Right lung (tissue), 5 donors: Measurements from ENCODE around the gene TRMT61B. TPM values are rescaled to one million over a fixed set of nuclear protein-coding genes. Genes with fewer than 3 reads are reported as not detected.

Experiments
- DNase-seq, 2 donors: peaks; one replicate each; pipeline ENCODE4 v3.0.0-alpha.2; 2013
- polyA plus RNA-seq, 5 donors: library from polyadenylated mRNA; unstranded; fragments of 120-200 nt; gene quantifications; one replicate each; pipeline versions ENCODE4 v1.2.1 to v1.2.3, GENCODE V29; 2013; ENCODE audit warnings: inconsistent platforms in 1 of 5, low replicate concordance in 1 of 5; ENCODE audit not compliant: insufficient read length in 5 of 5, insufficient read depth in 1 of 5

The TRMT61B gene
- polyA plus RNA-seq, 5 donors: 17.8 to 31.6 (median 22.9) TPM

DNA sequence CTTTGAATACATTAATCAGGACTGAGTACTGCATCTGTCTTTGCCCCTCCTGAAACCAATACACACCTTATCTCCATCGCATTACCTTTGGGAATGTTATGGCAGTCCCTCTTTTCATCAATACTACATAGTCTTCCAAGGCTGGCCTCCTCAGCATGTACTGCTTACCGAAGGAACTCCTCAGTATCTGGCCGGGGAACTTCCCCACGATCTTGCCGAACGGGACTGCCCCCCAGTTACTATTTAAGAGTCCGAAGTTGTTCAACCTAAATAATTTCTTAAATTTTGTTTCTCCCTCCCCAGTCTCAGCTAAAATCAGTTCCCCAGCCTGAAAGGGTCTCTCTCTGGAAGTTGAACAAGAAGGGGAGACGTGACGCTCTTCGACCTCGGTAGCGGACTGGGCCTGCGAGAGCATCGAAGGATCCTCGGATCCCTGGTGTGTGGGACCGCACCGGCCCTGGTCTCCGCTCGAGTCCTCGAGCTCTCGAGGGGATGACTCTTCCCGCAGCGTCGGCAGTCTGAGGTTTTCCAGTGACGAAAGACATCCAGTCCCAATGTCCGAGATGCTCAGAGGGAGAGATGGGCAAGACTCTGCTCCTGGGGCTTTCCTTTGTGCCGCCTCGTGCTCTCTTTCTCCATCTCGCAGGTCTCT is 489 bp downstream of the TRMT61B start:
- DNase-seq: no peak

GRCh38 chr2:28868611-28869010 is 1.5 kb downstream of the TRMT61B start:
- DNase-seq: no peak

DNA sequence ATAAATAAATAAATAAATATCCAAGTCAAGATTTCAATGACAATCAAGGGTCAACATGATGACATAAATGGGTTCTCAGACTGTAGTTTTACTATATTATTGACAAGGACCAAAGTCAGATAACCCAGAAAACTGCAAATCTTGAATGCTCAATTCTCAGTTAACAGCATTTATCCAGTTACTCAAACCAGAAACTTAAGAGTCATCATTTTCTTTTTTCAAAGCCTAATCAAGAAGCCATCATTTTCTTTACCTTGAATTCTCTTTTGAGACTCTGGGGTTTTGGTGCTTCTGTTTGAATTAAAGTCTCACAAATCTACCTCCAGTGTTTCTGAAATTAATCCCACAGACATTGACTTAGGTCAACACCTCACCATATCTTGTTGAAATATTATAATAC is 14.1 kb downstream of the TRMT61B start:
- DNase-seq: no peak

DNA sequence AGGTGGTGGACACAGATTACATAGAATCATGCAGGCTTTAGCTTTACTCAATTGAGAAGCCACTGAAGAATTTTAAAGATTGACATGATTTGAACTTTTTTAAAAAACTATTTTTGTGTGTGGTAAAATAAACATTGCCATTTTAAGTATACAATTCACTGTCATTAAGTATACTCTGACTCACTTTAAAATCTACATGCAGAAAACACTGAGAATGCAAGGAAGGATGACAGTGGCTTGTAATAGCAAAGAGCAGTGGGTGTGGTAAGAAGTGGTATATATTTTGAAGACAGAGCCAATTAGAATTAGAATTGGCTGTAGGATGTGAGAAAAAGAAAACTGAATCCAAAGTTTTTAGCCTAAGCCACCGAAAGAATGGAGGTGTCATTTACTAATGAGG is 14.9 kb downstream of the TRMT61B start:
- no peak for DNase-seq

DNA sequence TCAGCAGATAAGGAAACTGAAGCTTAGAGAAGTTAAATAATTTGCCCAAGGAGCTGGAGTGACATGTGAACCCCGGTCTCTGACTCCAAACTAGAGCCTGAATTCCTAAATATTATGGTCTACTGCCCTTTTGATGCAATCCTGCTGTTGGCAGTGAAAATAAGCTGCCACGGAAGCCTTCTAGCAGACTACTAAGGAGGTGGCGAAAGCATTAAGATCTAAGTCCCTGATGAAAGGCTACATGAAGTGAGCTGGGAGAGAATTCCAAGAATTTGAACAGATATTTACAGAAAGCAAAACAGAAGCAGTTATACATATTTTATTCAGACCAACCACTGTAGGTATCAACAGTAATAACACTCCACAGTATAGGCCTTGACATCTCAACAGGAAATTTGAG is 28.1 kb downstream of the TRMT61B start:
- no peak for DNase-seq

DNA sequence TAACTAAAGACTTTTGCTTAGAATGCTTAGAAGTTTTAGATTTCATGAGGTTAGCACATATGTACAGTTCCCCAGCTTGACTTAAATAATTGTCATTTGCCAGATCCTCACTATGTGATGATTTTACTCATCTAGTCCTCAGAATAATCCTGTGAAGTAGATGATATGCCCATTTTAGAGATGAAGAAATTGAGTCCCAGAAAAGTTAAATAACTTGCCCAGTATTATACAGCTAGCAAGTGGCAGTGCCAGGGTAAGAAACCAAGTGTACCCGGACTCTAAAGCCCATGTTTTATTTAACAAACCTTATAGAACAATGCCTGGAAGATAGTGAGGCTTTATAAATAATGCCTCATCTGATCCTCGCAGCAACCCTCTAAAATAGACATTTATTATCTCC is 31.1 kb downstream of the TRMT61B start:
- no peak for DNase-seq

GRCh38 chr2:28835781-28836180 is 34.3 kb downstream of the TRMT61B start:
- DNase-seq: no peak

GRCh38 chr2:28833740-28834470 is 36.2 kb downstream of the TRMT61B start:
- DNase-seq: no peak

- no peak for DNase-seq
Measured at GRCh38 chr2:28828382-28828781, 41.7 kb downstream of the TRMT61B start.

DNA sequence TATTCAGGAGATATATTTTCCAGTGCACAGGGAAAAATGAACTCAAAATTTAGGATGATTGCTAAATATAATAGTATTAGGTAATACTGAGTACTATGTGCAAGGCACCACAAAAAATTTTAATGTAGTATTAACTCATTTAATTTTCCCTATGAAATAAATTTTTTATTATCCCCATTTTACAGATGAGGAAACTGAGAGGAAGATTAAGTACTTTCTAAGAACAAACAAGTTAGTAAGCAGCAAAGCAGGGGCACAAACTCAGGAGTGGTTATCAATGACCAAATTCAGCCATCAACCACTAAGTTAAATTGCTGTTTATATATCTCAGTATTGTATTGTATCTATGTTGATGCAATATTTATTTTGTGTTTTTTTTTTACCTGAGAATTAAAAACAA is 45.2 kb downstream of the TRMT61B start:
- no peak for DNase-seq

DNA sequence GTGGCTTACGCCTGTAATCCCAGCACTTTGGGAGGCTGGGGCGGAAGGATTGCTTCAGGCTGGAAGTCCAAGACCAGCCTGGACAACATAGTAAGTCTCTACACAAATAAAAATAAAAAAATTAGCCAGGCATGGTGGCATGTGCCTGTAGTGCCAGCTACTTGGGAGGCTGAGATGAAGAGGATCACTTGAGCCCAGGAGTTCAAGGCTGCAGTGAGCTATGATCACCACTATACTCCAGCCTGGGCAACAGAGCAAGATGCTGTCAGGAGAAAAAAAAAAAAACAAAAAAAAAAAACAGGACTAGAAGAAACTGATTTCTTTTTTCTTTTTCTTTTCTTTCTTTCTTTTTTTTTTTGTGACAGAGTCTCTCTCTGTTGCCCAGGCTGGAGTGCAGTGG is 45.9 kb downstream of the TRMT61B start:
- no peak for DNase-seq

DNA sequence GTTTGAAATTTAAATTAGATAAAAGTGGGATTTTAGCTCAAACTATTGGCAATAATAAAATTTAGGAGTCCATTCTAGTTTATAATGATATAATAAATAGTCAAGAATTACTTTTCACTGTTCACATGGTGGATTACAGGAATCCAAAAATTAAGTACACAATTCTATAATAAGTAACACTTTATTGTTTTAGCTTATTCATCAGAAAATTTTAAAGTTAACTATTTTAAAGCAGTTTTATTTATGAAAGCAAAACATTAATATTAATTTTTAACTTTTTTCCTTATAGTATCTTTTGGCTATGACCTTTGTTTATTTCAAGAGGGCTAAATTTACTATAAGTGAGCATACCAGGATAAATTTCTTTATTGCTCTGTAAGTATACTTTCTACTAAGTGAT is 48.1 kb downstream of the TRMT61B start:
- DNase-seq: no peak

GRCh38 chr2:28821295-28821958 is 48.7 kb downstream of the TRMT61B start:
- DNase-seq: peak; percentile 33 to 51

GRCh38 chr2:28818053-28818452 is 52.1 kb downstream of the TRMT61B start:
- DNase-seq: no peak

- peak; percentile 23 to 40 for DNase-seq
Measured at GRCh38 chr2:28810384-28811285, 59.5 kb downstream of the TRMT61B start, which contains the start of gene SPDYA. TSS of gene SPDYA (plus strand) at chr2:28810834. CDS start at chr2:28816015, 5,181 bp downstream.

DNA sequence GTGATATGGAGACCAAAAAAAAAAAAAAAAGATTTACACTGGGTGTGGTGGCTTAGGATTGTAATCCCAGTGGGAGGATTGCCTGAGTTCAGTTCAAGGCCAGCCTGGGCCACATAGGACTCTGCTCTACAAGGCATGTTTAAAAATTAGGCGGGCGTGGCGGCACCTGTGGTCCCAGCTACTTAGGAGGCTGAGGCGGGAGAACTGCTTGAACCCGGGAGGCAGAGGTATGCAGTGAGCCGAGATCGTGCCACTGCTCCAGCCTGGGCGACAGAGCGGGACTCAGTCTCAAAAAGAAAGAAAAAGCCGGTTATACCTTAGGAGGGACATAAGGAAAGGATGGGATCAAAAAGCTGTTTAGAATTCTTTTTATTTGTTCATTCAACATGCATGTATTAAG is 60.2 kb downstream of the TRMT61B start:
- no peak for DNase-seq

- DNase-seq: no peak
Measured at GRCh38 chr2:28802975-28803429, 67.1 kb downstream of the TRMT61B start.

GRCh38 chr2:28801726-28802125 is 68.4 kb downstream of the TRMT61B start:
- no peak for DNase-seq
